Measurements from ENCODE around the gene C9orf72.

C9orf72 gene

DNA sequence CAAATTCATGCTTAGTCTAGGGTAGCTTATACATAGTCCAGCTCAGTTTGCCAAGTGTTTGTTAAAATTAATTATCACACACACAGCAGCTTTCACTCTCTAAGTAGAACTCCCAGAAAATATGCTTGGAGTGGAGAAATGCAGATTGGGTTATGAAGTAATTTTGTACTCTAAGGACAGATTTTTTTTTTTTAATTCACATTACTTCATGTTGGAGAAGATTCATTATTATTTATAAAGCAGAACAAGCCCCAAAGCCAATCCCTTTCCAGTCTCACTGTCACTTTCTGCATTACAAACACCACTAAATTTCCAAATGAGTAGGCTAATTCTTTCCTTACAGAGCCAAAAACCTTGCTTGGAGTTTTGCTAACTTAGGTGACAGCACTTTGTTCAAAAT, 11.7 kb upstream of the C9orf72 start:
- H3K27me3 ChIP-seq (replicated peaks; ENCODE audit: control insufficient read depth, insufficient read depth, low read length, poor library complexity, severe bottlenecking) = peaks cover 3% of the 10 kb centered on the region
- no peaks in the 10 kb centered on the region for H3K4me1 ChIP-seq (ENCODE audit: control insufficient read depth, insufficient read depth, low read length, poor library complexity, severe bottlenecking)
- H3K9me3 ChIP-seq (ENCODE audit: control insufficient read depth, low read length) = no peaks in the 10 kb centered on the region
- H3K4me3 ChIP-seq (ENCODE audit: insufficient read depth, low read depth, low read length, poor library complexity, severe bottlenecking) = no peak overlapping the region
- H3K36me3 ChIP-seq (ENCODE audit: control insufficient read depth, insufficient read depth, low read length) = no peaks in the 10 kb centered on the region
- no peak for DNase-seq
- no peak overlapping the region for H3K27ac ChIP-seq (ENCODE audit: insufficient read depth, low read length, poor library complexity, severe bottlenecking)

DNA sequence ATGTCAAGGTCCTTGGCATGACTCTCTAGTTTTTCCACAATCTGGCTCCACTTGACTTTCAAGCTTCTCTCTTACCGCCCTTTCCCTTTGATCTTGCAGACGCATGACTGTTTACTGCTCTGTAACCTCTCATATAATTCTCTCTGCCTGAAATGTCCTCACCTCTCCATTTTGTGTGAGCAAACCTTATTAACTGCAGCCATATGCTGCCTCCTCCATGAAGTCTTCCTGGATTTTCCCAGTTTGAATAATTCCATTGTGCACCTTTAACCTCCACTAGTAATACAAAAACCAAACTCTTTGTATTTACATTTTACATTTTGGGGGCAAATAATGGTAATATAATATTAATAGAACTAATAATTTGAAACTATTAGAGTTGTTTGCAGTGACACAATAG, 9.5 kb upstream of the C9orf72 start:
- Histone ChIP-seq H3K9me3 (ENCODE audit: control insufficient read depth, low read length) (no peaks in the 10 kb centered on the region), H3K4me3 (ENCODE audit: insufficient read depth, low read depth, low read length, poor library complexity, severe bottlenecking) (no peak overlapping the region), H3K27me3 (replicated peaks; ENCODE audit: control insufficient read depth, insufficient read depth, low read length, poor library complexity, severe bottlenecking) (no peaks in the 10 kb centered on the region), H3K4me1 (ENCODE audit: control insufficient read depth, insufficient read depth, low read length, poor library complexity, severe bottlenecking) (no peaks in the 10 kb centered on the region), H3K36me3 (ENCODE audit: control insufficient read depth, insufficient read depth, low read length) (no peaks in the 10 kb centered on the region), H3K27ac (ENCODE audit: insufficient read depth, low read length, poor library complexity, severe bottlenecking) (no peak overlapping the region)
- no peak for DNase-seq

DNA sequence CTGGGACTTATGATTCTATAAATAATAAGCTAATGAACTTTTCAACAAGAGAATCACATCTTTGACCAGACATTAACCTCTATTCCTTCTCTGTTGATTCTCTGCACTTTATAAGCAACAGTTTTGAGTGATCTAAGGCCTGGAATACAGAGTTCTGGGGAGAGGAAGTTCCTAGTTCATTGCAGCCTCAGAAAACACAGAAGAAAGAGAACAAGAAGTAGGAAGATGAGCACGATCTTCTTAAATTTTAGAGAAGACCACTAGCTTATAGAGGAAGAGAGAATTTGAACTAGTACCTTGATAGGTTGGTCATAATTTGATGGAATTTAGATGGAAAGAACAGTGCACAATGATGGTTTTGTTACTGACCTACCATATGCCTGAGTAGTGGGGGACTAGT, 8.5 kb upstream of the C9orf72 start:
- Histone ChIP-seq H3K27ac (ENCODE audit: insufficient read depth, low read length, poor library complexity, severe bottlenecking) (no peak overlapping the region), H3K9me3 (ENCODE audit: control insufficient read depth, low read length) (no peaks in the 10 kb centered on the region)
- no peak for DNase-seq

DNA sequence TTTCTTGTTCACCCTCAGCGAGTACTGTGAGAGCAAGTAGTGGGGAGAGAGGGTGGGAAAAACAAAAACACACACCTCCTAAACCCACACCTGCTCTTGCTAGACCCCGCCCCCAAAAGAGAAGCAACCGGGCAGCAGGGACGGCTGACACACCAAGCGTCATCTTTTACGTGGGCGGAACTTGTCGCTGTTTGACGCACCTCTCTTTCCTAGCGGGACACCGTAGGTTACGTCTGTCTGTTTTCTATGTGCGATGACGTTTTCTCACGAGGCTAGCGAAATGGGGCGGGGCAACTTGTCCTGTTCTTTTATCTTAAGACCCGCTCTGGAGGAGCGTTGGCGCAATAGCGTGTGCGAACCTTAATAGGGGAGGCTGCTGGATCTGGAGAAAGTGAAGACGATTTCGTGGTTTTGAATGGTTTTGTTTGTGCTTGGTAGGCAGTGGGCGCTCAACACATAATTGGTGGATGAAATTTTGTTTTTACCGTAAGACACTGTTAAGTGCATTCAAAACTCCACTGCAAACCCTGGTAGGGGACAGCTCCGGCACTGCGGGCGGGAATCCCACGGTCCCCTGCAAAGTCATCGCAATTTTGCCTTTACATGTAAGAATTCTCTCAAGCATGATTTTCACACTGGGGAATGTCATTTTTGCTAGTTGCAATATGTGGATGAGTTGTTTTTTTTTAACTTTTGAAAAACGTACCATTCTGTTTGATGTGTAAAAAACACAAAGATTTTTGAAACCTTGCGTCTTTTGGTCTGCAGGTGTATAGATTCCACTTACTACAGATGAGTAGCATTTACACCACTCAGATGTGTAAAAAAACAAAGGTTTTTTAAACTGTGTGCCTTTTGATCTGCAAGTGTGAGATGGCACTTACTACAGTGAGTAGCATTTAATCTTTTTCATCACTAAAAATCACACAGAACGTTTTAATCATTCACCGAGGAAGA, 631 bp upstream of the C9orf72 start:
- H3K36me3 ChIP-seq (ENCODE audit: control insufficient read depth, insufficient read depth, low read length) = no peaks in the 10 kb centered on the region
- H3K27ac ChIP-seq (ENCODE audit: insufficient read depth, low read length, poor library complexity, severe bottlenecking) = peak overlapping the region; percentile 96
- no peaks in the 10 kb centered on the region for H3K4me1 ChIP-seq (ENCODE audit: control insufficient read depth, insufficient read depth, low read length, poor library complexity, severe bottlenecking)
- no peaks in the 10 kb centered on the region for H3K9me3 ChIP-seq (ENCODE audit: control insufficient read depth, low read length)
- H3K27me3 ChIP-seq (replicated peaks; ENCODE audit: control insufficient read depth, insufficient read depth, low read length, poor library complexity, severe bottlenecking) = no peaks in the 10 kb centered on the region
- H3K4me3 ChIP-seq (ENCODE audit: insufficient read depth, low read depth, low read length, poor library complexity, severe bottlenecking) = peak overlapping the region; percentile 63
- DNase-seq = peak; percentile 84 to 96 (median 95)

More for the DNA sequence above, 8.5 kb upstream of the C9orf72 start:
- Histone ChIP-seq H3K4me3 (ENCODE audit: insufficient read depth, low read depth, low read length, poor library complexity, severe bottlenecking) (no peak overlapping the region), H3K36me3 (ENCODE audit: control insufficient read depth, insufficient read depth, low read length) (no peaks in the 10 kb centered on the region), H3K4me1 (ENCODE audit: control insufficient read depth, insufficient read depth, low read length, poor library complexity, severe bottlenecking) (no peaks in the 10 kb centered on the region), H3K27me3 (replicated peaks; ENCODE audit: control insufficient read depth, insufficient read depth, low read length, poor library complexity, severe bottlenecking) (no peaks in the 10 kb centered on the region)

DNA sequence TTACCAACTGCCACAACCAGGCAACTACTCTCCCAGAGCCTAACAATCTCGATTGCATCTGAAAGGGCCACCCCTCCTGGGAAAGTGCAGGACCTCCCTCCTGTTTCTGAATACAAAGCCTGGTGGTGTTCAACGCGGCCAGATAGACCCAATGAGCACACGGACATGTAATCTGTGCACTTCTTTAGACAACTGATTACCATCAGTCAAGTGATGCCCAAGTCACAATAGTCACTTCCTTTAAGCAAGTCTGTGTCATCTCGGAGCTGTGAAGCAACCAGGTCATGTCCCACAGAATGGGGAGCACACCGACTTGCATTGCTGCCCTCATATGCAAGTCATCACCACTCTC, 739 bp downstream of the C9orf72 start:
- Histone ChIP-seq H3K36me3 (ENCODE audit: control insufficient read depth, insufficient read depth, low read length) (no peaks in the 10 kb centered on the region), H3K27me3 (replicated peaks; ENCODE audit: control insufficient read depth, insufficient read depth, low read length, poor library complexity, severe bottlenecking) (no peaks in the 10 kb centered on the region), H3K9me3 (ENCODE audit: control insufficient read depth, low read length) (no peaks in the 10 kb centered on the region), H3K27ac (ENCODE audit: insufficient read depth, low read length, poor library complexity, severe bottlenecking) (peak overlapping the region; percentile 96), H3K4me1 (ENCODE audit: control insufficient read depth, insufficient read depth, low read length, poor library complexity, severe bottlenecking) (no peaks in the 10 kb centered on the region), H3K4me3 (ENCODE audit: insufficient read depth, low read depth, low read length, poor library complexity, severe bottlenecking) (peak overlapping the region; percentile 63)
- DNase-seq = peak; percentile 31 to 50 (median 41)

DNA sequence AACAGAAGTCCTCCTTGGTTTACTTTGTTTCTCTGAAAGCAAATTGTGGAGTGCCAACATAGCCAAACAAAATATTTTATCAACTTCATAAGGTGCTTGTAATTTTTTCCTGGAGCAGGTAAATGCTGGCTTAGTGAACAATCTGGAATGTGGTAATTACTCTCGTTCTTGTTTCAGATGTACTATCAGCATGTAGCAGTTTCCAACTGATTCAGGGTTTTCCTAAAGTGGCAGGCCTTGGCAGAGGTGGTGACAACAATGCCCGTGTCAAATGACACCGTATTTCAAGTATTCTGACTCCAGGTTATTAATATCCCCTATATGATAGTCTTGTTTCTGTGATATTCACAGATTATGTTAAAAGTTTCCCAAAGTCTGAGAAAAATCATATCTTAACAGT, 1.2 kb downstream of the C9orf72 start:
- no peak overlapping the region for H3K4me3 ChIP-seq (ENCODE audit: insufficient read depth, low read depth, low read length, poor library complexity, severe bottlenecking)
- H3K4me1 ChIP-seq (ENCODE audit: control insufficient read depth, insufficient read depth, low read length, poor library complexity, severe bottlenecking) = no peaks in the 10 kb centered on the region
- H3K36me3 ChIP-seq (ENCODE audit: control insufficient read depth, insufficient read depth, low read length) = no peaks in the 10 kb centered on the region
- DNase-seq = no peak
- peak overlapping the region; percentile 96 for H3K27ac ChIP-seq (ENCODE audit: insufficient read depth, low read length, poor library complexity, severe bottlenecking)
- H3K9me3 ChIP-seq (ENCODE audit: control insufficient read depth, low read length) = no peaks in the 10 kb centered on the region
- no peaks in the 10 kb centered on the region for H3K27me3 ChIP-seq (replicated peaks; ENCODE audit: control insufficient read depth, insufficient read depth, low read length, poor library complexity, severe bottlenecking)

DNA sequence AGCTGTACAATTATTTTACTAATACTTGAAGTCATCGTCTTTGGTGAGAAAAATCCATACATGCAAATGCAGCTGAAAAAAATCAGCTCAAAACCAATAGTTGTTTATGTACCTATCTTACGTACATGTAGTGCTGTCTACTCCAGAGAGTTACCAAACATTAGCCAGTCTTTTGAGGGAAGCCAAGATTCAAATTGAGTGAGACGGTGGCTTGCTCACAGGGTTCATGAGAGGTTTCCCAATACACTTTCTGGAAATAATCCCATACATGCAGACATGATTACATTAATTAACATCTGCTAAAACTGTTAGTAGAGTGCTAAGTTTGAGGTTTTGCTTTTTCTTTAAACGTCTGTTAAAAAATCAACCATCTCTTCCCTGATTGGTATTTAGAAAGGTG, 2.3 kb downstream of the C9orf72 start:
- H3K27me3 ChIP-seq (replicated peaks; ENCODE audit: control insufficient read depth, insufficient read depth, low read length, poor library complexity, severe bottlenecking) = no peaks in the 10 kb centered on the region
- no peak overlapping the region for H3K27ac ChIP-seq (ENCODE audit: insufficient read depth, low read length, poor library complexity, severe bottlenecking)
- H3K4me1 ChIP-seq (ENCODE audit: control insufficient read depth, insufficient read depth, low read length, poor library complexity, severe bottlenecking) = no peaks in the 10 kb centered on the region
- H3K4me3 ChIP-seq (ENCODE audit: insufficient read depth, low read depth, low read length, poor library complexity, severe bottlenecking) = no peak overlapping the region
- DNase-seq = no peak
- H3K36me3 ChIP-seq (ENCODE audit: control insufficient read depth, insufficient read depth, low read length) = peaks cover 5% of the 10 kb centered on the region
- H3K9me3 ChIP-seq (ENCODE audit: control insufficient read depth, low read length) = no peaks in the 10 kb centered on the region

DNA sequence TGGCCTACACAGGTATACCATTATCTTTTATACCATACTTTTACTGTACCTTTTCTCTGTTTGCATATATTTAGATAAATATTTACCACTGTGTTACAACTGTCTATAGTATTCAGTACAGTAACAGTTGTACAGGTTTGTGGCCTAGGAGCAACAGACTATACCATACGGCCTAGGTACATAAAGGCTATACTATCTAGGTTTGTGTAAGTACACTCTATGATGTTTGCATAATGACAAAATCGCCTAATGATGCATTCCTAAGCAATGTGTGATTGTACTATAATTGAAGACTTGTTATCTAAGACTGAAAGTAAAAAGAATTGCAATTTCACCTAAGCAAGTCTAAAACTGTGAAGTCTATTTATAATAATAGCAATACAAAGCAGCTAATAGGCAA, 3.9 kb downstream of the C9orf72 start:
- no peak overlapping the region for H3K4me3 ChIP-seq (ENCODE audit: insufficient read depth, low read depth, low read length, poor library complexity, severe bottlenecking)
- peaks cover 5% of the 10 kb centered on the region for H3K36me3 ChIP-seq (ENCODE audit: control insufficient read depth, insufficient read depth, low read length)
- no peaks in the 10 kb centered on the region for H3K27me3 ChIP-seq (replicated peaks; ENCODE audit: control insufficient read depth, insufficient read depth, low read length, poor library complexity, severe bottlenecking)
- DNase-seq = no peak
- H3K9me3 ChIP-seq (ENCODE audit: control insufficient read depth, low read length) = no peaks in the 10 kb centered on the region
- H3K27ac ChIP-seq (ENCODE audit: insufficient read depth, low read length, poor library complexity, severe bottlenecking) = no peak overlapping the region
- H3K4me1 ChIP-seq (ENCODE audit: control insufficient read depth, insufficient read depth, low read length, poor library complexity, severe bottlenecking) = no peaks in the 10 kb centered on the region

DNA sequence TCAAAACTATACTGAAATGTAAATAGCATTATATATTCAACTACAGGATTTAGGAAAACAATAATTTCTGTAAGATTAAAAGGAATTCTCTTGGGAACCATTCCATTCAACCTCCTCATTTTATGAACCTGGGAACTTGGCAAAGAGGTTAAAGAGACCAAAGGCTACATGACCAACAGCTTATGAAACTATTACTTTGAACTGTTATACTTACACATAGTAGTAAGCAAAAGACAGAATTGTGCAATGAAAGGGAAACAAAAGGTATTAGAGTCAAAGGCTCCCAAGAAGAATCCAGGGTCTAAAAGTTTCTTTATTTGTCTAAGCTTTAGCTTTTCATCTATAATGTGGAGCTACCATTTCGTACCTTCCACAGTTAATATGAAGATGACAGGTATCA, 7.2 kb downstream of the C9orf72 start:
- DNase-seq = no peak

DNA sequence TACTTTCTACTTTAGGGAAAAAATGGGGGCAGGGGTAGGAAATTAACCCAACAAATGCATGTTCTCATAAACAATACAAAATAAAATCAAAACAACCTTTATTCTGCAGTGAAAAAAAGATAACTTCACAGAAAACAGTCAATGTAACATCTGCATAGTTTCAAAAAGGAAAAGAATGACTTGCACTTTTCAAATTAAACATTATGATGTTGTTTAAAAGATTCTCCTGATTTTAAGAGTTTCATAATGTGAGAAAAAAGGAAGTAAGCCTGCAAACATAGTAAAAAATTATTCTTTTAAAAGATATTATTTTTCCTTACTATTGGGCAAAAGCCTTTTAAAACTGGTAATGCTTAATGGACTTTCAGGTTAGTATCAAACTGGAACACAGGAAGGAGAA, 7.6 kb downstream of the C9orf72 start:
- H3K4me1 ChIP-seq (ENCODE audit: control insufficient read depth, insufficient read depth, low read length, poor library complexity, severe bottlenecking) = no peaks in the 10 kb centered on the region
- H3K27ac ChIP-seq (ENCODE audit: insufficient read depth, low read length, poor library complexity, severe bottlenecking) = no peak overlapping the region
- DNase-seq = no peak

More for the DNA sequence above, 7.2 kb downstream of the C9orf72 start:
- no peaks in the 10 kb centered on the region for H3K9me3 ChIP-seq (ENCODE audit: control insufficient read depth, low read length)
- H3K27me3 ChIP-seq (replicated peaks; ENCODE audit: control insufficient read depth, insufficient read depth, low read length, poor library complexity, severe bottlenecking) = no peaks in the 10 kb centered on the region
- H3K36me3 ChIP-seq (ENCODE audit: control insufficient read depth, insufficient read depth, low read length) = peaks cover 9% of the 10 kb centered on the region
- no peak overlapping the region for H3K4me3 ChIP-seq (ENCODE audit: insufficient read depth, low read depth, low read length, poor library complexity, severe bottlenecking)
- H3K27ac ChIP-seq (ENCODE audit: insufficient read depth, low read length, poor library complexity, severe bottlenecking) = no peak overlapping the region
- no peaks in the 10 kb centered on the region for H3K4me1 ChIP-seq (ENCODE audit: control insufficient read depth, insufficient read depth, low read length, poor library complexity, severe bottlenecking)

More for the DNA sequence above, 7.6 kb downstream of the C9orf72 start:
- Histone ChIP-seq H3K4me3 (ENCODE audit: insufficient read depth, low read depth, low read length, poor library complexity, severe bottlenecking) (no peak overlapping the region), H3K36me3 (ENCODE audit: control insufficient read depth, insufficient read depth, low read length) (peaks cover 11% of the 10 kb centered on the region), H3K27me3 (replicated peaks; ENCODE audit: control insufficient read depth, insufficient read depth, low read length, poor library complexity, severe bottlenecking) (no peaks in the 10 kb centered on the region), H3K9me3 (ENCODE audit: control insufficient read depth, low read length) (no peaks in the 10 kb centered on the region)

Measured in effector memory CD4-positive, alpha-beta T cell (primary cell).